ENCODE data around the gene USP20. TPM values are rescaled to one million over a fixed set of nuclear protein-coding genes. Genes with fewer than 3 reads are reported as not detected.

Gene USP20
- total RNA-seq, 8 experiments from 2014 or later, result 15.3 to 24.8 (median 20.7) TPM

- Histone ChIP-seq H3K4me3 (no peak overlapping the region), H3K27ac (no peak overlapping the region), H3K4me1 (replicated peaks in 1 of 2) (peaks cover 11 to 15% of the 10 kb centered on the region in 2 donors)
- WGBS, 10 experiments, result 18 to 100% (median 88%) methylated on average over 2 to 8 of the region's 9 CpGs; no CpG with 5 or more reads in 2 of the 10 experiments
- in situ Hi-C loops (cut with MboI; ENCODE audit: low pct_unique_long_range_greater_than_20kb in 2 of 9, low sequenced_read_pairs in 9 of 9, unreplicated experiment in 9 of 9), result loop anchor here in 1 of 9 experiments (25.0 kb wide), 1 partner anchor 168 kb away; the partner anchor contains the start of gene GPR107
- ATAC-seq (replicated peaks in 6 of 8), result peak in 1 of 8 experiments; percentile 37
These were observed 59.0 kb downstream of the USP20 start for GRCh38 chr9:129894120-129894823.

DNA sequence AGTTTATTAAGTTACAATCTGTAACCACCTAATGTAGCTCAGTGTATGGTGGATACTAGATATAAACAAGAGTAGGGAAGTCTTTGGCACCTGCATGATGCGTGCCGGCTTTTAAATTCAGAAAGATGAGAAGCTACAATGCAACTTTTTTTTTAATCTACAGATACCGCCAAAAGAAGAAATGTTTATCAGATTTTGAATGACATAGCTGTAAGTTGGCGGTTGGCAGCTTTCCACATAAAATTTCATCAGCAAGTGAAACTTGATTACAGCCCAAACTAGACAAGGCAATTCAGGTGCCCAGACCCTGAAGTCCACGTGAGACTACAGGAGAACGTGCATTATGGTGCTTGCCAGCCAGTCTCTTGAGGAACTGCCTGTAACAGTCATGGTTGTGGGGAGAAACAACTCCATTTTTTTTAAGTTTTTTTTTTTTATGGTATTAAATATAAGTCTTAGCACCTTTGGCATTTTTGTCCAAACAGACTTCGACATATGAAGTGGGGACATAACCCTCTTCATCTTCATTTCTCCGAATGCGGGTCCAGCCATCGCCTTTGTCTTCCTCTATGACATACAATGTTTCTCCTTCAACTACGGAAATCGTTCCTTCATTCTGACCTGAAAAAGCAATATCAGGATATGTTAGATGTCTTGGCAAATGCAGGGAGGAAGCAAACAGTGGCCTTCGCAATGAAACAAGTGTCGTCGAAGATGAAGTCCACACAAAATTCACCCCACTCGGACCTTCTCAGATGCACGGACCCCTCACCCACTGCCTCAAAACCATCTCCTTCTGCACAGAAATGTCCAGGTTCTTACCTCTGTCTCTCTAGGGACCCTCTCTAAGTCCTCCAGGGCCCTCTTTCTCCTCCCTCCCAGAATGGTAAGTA lies 60.4 kb downstream of the USP20 start:
- WGBS, 10 experiments, result 93 to 100% (median 97%) methylated on average over 5 to 16 of the region's 17 CpGs
- no peak for ATAC-seq (replicated peaks in 6 of 8)
- in situ Hi-C loops (cut with MboI; ENCODE audit: low pct_unique_long_range_greater_than_20kb in 2 of 9, low sequenced_read_pairs in 9 of 9, unreplicated experiment in 9 of 9), result loop anchor here in 1 of 9 experiments (25.0 kb wide), 1 partner anchor 167 kb away; the partner anchor contains the start of gene GPR107

DNA sequence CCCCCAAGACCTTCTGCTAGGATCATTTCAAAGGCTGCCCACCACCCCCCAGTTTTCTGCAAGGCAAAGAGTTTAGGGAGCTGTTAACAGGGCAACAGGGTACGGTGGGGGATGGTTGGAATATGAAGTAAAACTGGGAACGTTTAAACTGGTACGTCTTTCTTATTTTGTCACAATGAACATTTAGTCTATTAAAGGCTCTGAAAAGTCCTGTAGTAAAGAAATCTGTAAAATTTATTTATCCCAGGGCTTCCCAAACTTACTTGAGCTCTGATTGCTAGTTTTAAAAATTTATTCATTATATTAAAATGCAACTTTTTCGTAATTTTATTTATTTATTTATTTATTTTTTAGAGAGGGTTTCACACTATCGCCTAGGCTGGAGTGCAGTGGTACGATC lies 62.0 kb downstream of the USP20 start:
- in situ Hi-C loops (cut with MboI; ENCODE audit: low pct_unique_long_range_greater_than_20kb in 2 of 9, low sequenced_read_pairs in 9 of 9, unreplicated experiment in 9 of 9), result loop anchor here in 1 of 9 experiments (25.0 kb wide), 1 partner anchor 165 kb away; the partner anchor contains the start of gene GPR107
- no peak for ATAC-seq (replicated peaks in 6 of 8)

More for the DNA sequence above, 60.4 kb downstream of the USP20 start:
- Histone ChIP-seq H3K27ac (no peak overlapping the region), H3K4me3 (no peak overlapping the region), H3K4me1 (replicated peaks in 1 of 2) (peaks cover 7 to 8% of the 10 kb centered on the region in 2 donors)

GRCh38 chr9:129898185-129898584 lies 62.9 kb downstream of the USP20 start:
- no peak overlapping the region for H3K27ac ChIP-seq
- peak in 3 of 8 experiments; percentile 35 to 66 (median 60) for ATAC-seq (replicated peaks in 6 of 8)
- in situ Hi-C loops (cut with MboI; ENCODE audit: low pct_unique_long_range_greater_than_20kb in 2 of 9, low sequenced_read_pairs in 9 of 9, unreplicated experiment in 9 of 9), result loop anchor here in 1 of 9 experiments (25.0 kb wide), 1 partner anchor 164 kb away; the partner anchor contains the start of gene GPR107
- no peak overlapping the region for H3K4me3 ChIP-seq
- WGBS, 10 experiments, result 51 to 100% (median 87%) methylated on average over 1 to 6 of the region's 8 CpGs
- H3K4me1 ChIP-seq (replicated peaks in 1 of 2), result peaks cover 0 to 2% of the 10 kb centered on the region in 2 donors

More for the DNA sequence above, 62.0 kb downstream of the USP20 start:
- no peak overlapping the region for H3K4me3 ChIP-seq
- H3K4me1 ChIP-seq (replicated peaks in 1 of 2), result peaks cover 0 to under 1% of the 10 kb centered on the region in 2 donors
- WGBS, 10 experiments, result 71 to 100% (median 93%) methylated on average over 1 to 6 of the region's 6 CpGs; no CpG with 5 or more reads in 1 of the 10 experiments
- H3K27ac ChIP-seq, result no peak overlapping the region

- no peak for ATAC-seq (replicated peaks in 6 of 8)
- H3K27ac ChIP-seq, result no peak overlapping the region
- no peak overlapping the region for H3K4me3 ChIP-seq
- H3K4me1 ChIP-seq (replicated peaks in 1 of 2), result peaks cover 0 to 2% of the 10 kb centered on the region in 2 donors
- WGBS, 10 experiments, result 83 to 86% methylated on average over 1 of the region's 2 CpGs; no CpG with 5 or more reads in 8 of the 10 experiments
- in situ Hi-C loops (cut with MboI; ENCODE audit: low pct_unique_long_range_greater_than_20kb in 2 of 9, low sequenced_read_pairs in 9 of 9, unreplicated experiment in 9 of 9), result loop anchor here in 1 of 9 experiments (25.0 kb wide), 1 partner anchor 163 kb away; the partner anchor contains the start of gene GPR107
These were observed 64.4 kb downstream of the USP20 start for GRCh38 chr9:129899620-129900019.

- in situ Hi-C loops (cut with MboI; ENCODE audit: low pct_unique_long_range_greater_than_20kb in 2 of 9, low sequenced_read_pairs in 9 of 9, unreplicated experiment in 9 of 9), result no loop called here
- no peak overlapping the region for H3K27ac ChIP-seq
- WGBS, 10 experiments, result 71 to 100% (median 87%) methylated on average over 1 to 12 of the region's 20 CpGs; no CpG with 5 or more reads in 1 of the 10 experiments
These were observed 65.2 kb downstream of the USP20 start for GRCh38 chr9:129900263-129901027.

DNA sequence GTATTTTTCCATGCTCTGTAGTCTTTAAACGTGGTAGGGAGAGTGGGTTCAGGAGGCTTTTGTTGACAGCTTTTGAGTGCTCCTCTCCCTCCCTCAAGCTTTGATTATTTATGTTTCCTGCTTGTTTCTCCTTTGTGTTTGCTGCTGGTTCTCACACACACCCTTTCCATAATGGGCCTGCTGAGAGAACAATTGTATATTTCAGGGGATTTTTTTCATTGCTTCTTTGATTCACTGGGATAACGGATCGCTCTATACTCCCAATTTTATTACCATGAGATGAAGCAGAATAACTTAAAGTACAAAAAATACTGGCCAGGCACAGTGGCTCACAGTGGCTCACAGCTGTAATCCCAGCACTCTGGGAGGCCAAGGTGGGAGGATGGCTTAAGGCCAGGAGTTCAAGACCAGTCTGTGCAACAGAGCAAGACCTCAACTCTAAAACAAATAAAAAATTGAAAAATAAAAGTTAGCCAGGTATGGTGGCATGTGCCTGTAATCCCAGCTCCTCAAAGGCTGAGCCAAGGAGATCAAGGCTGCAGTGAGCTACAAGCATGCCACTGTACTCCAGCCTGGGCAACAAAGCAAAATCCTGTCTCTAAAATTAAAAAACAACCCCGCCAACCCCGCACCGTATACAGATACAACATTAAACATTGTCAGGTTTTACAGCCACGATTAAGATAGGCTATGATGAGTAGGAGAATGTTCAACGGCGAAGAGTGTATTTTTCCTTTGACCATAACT lies 66.9 kb downstream of the USP20 start:
- H3K27ac ChIP-seq, result no peak overlapping the region
- peaks cover 0 to 2% of the 10 kb centered on the region in 2 donors for H3K4me1 ChIP-seq (replicated peaks in 1 of 2)
- whole genome bisulfite sequencing, 10 experiments, result 65 to 96% (median 86%) methylated on average over 2 to 9 of the region's 9 CpGs; no CpG with 5 or more reads in 1 of the 10 experiments
- peak in 5 of 8 experiments; percentile 47 to 81 (median 73) for ATAC-seq (replicated peaks in 6 of 8)
- no peak overlapping the region for H3K4me3 ChIP-seq
- in situ Hi-C loops (cut with MboI; ENCODE audit: low pct_unique_long_range_greater_than_20kb in 2 of 9, low sequenced_read_pairs in 9 of 9, unreplicated experiment in 9 of 9), result no loop called here

More at GRCh38 chr9:129900263-129901027, 65.2 kb downstream of the USP20 start:
- Histone ChIP-seq H3K4me1 (replicated peaks in 1 of 2) (peaks cover 0 to 2% of the 10 kb centered on the region in 2 donors), H3K4me3 (no peak overlapping the region)
- no peak for ATAC-seq (replicated peaks in 6 of 8)

DNA sequence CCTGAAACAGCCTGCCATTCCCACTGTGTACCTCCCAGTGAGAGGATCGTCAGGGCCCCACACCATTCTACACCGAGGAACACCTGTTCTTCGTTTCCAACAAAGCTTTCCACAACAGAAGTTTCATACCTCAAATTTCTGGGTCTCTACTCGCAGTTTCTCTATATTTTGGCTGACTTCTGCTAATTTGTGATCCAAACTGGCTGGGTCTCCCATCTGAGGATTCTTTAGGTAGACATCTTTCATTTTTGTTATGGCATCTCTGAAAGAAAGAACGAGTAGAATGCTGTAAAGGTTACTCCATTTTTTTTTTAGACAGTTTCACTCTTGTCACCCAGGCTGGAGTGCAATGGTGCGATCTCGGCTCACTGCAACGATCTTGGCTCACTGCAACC lies 67.5 kb downstream of the USP20 start:
- Histone ChIP-seq H3K4me3 (no peak overlapping the region), H3K4me1 (replicated peaks in 1 of 2) (peaks cover 0 to 2% of the 10 kb centered on the region in 2 donors), H3K27ac (no peak overlapping the region)
- no peak for ATAC-seq (replicated peaks in 6 of 8)
- 73 to 100% (median 97%) methylated on average over 1 to 8 of the region's 8 CpGs for WGBS, 10 experiments
- in situ Hi-C loops (cut with MboI; ENCODE audit: low pct_unique_long_range_greater_than_20kb in 2 of 9, low sequenced_read_pairs in 9 of 9, unreplicated experiment in 9 of 9), result no loop called here

DNA sequence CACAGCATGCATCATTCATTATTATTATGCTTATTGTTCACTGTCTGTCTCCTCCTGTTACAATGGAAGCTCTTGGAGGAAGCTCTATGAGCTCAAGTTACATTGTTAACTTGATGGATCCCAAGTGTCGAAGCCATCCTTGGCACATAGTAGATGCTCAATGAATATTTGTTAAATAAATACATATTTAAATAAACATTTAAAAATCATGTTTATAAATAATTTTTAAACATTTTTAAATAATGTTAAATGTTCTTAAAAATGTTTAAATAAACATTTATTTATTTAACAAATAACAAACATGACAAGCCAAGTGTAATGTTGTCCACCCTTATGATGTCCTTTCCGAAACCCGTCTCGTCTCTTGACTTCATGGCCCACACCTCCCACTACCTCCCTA lies 69.5 kb downstream of the USP20 start:
- Histone ChIP-seq H3K27ac (no peak overlapping the region), H3K4me3 (no peak overlapping the region), H3K4me1 (replicated peaks in 1 of 2) (peaks cover 10 to 12% of the 10 kb centered on the region in 2 donors)
- in situ Hi-C loops (cut with MboI; ENCODE audit: low pct_unique_long_range_greater_than_20kb in 2 of 9, low sequenced_read_pairs in 9 of 9, unreplicated experiment in 9 of 9), result no loop called here
- ATAC-seq (replicated peaks in 6 of 8), result no peak
- WGBS, 10 experiments, result 90 to 100% (median 100%) methylated on average over 1 to 4 of the region's 4 CpGs

- Histone ChIP-seq H3K27ac (no peak overlapping the region), H3K4me3 (no peak overlapping the region), H3K4me1 (replicated peaks in 1 of 2) (peaks cover 10 to 13% of the 10 kb centered on the region in 2 donors)
- no peak for ATAC-seq (replicated peaks in 6 of 8)
- in situ Hi-C loops (cut with MboI; ENCODE audit: low pct_unique_long_range_greater_than_20kb in 2 of 9, low sequenced_read_pairs in 9 of 9, unreplicated experiment in 9 of 9), result no loop called here
- 86 to 100% (median 98%) methylated on average over 1 to 4 of the region's 4 CpGs; no CpG with 5 or more reads in 5 of the 10 experiments for WGBS, 10 experiments
These were observed 71.0 kb downstream of the USP20 start for GRCh38 chr9:129906298-129906697.

GRCh38 chr9:129907201-129907600 lies 71.9 kb downstream of the USP20 start:
- WGBS, 10 experiments, result 33 to 100% (median 93%) methylated on average over 1 to 4 of the region's 4 CpGs; no CpG with 5 or more reads in 2 of the 10 experiments
- Histone ChIP-seq H3K27ac (no peak overlapping the region), H3K4me3 (no peak overlapping the region), H3K4me1 (replicated peaks in 1 of 2) (peaks cover 9 to 13% of the 10 kb centered on the region in 2 donors)
- in situ Hi-C loops (cut with MboI; ENCODE audit: low pct_unique_long_range_greater_than_20kb in 2 of 9, low sequenced_read_pairs in 9 of 9, unreplicated experiment in 9 of 9), result no loop called here
- ATAC-seq (replicated peaks in 6 of 8), result no peak

Measured in motor neuron (in vitro differentiated cells).